HepG2 (cell line): ENCODE data around the gene FGFR3. TPM values are rescaled to one million over a fixed set of nuclear protein-coding genes. Genes with fewer than 3 reads are reported as not detected.

Experiments
- ATAC-seq: fragments of 200-7000 bp; cut with Tn5 transposase; 3 replicates; pipeline ENCODE4 v1.9.1; 2020; ENCODE audit warnings: mild to moderate bottlenecking, moderate library complexity
- BruUV-seq: library from RNA; stranded (reverse); fragments of 400-500 nt; replicated peaks from 2 replicates; lab custom pipeline; 2021; lab: Mats Ljungman, UMichigan
- CTCF ChIA-PET: fragments of 300-600 bp; formaldehyde crosslinking; extraction: SDS; loops from one replicate; lab custom pipeline; 2021; ENCODE audit warnings: low total read pairs, inconsistent platforms, low intra/inter-chr PET ratio; lab: Yijun Ruan, JAX
- POLR2A ChIA-PET: fragments of 350-600 bp; sonication (Branson Sonifier 250); formaldehyde crosslinking; loops from one replicate; lab custom pipeline; 2020; ENCODE audit warnings: antibody characterized with exemption, inconsistent platforms; lab: Yijun Ruan, JAX
- DNase-seq: peaks from one replicate; pipeline ENCODE4 v3.0.0-alpha.2; 2015; ENCODE audit warnings: low spot score
- FAIRE-seq: peaks from 3 replicates; lab custom pipeline; 2011; peaks lifted over from hg19 to GRCh38; lab: Jason Lieb, UNC
- H2AFZ ChIP-seq: one replicate; pipeline ENCODE4 v1.6.1; 2011; ENCODE audit warnings: low read length, inconsistent platforms
- H3K27ac ChIP-seq: fragments of 300-600 bp; 3 replicates; pipeline ENCODE4 v1.8.0; 2011; ENCODE audit warnings: mixed run types, mild to moderate bottlenecking, mixed read lengths, low read length, inconsistent platforms; ENCODE audit not compliant: insufficient read depth; ENCODE audit errors: extremely low read length
- H3K27me3 ChIP-seq, 2 experiments: fragments of 200-600 bp in 1 of 2; 2 replicates in 1 of 2; 3 replicates in 1 of 2; pipeline versions ENCODE4 v1.6.0 to v1.8.0; 2011; ENCODE audit warnings: low read length in 2 of 2, mild to moderate bottlenecking in 2 of 2, moderate library complexity in 2 of 2, inconsistent platforms in 1 of 2; ENCODE audit not compliant: insufficient read depth in 2 of 2, control insufficient read depth in 1 of 2
- H3K36me3 ChIP-seq, 2 experiments: fragments of 200-600 bp in 1 of 2; replicated peaks in 1 of 2; 2 replicates in 1 of 2; 3 replicates in 1 of 2; pipeline versions ENCODE4 v1.5.1 to v1.8.0; 2011; ENCODE audit warnings: low read length in 2 of 2, inconsistent platforms in 1 of 2; ENCODE audit not compliant: insufficient read depth in 2 of 2, control insufficient read depth in 1 of 2
- H3K4me1 ChIP-seq: 2 replicates; pipeline ENCODE4 v1.5.1; 2012; ENCODE audit warnings: low read length, inconsistent platforms; ENCODE audit not compliant: insufficient read depth
- H3K4me2 ChIP-seq: 2 replicates; pipeline ENCODE4 v1.6.0; 2011; ENCODE audit warnings: low read depth, low read length, inconsistent platforms
- H3K4me3 ChIP-seq, 3 experiments: fragments of 200-600 bp in 1 of 3; sonication (generic), shearing (Covaris generic) in 1 of 3; replicated peaks in 1 of 3; 2 replicates each; pipeline ENCODE4 v1.5.1; 2011 to 2016; ENCODE audit warnings: low read length in 3 of 3, inconsistent platforms in 2 of 3, low read depth in 2 of 3, mild to moderate bottlenecking in 2 of 3, control low read depth in 1 of 3, mixed read lengths in 1 of 3; ENCODE audit not compliant: insufficient read depth in 1 of 3
- H3K79me2 ChIP-seq: one replicate; pipeline ENCODE4 v1.6.1; 2011; ENCODE audit warnings: low read length, inconsistent platforms; ENCODE audit not compliant: insufficient read depth
- H3K9ac ChIP-seq: 2 replicates; pipeline ENCODE4 v1.6.0; 2011; ENCODE audit warnings: mild to moderate bottlenecking, low read depth, low read length, inconsistent platforms; ENCODE audit not compliant: insufficient read depth
- H3K9me3 ChIP-seq: 2 replicates; pipeline ENCODE4 v1.5.1; 2012; ENCODE audit warnings: mild to moderate bottlenecking, low read length
- H4K20me1 ChIP-seq: 2 replicates; pipeline ENCODE4 v1.6.0; 2011; ENCODE audit warnings: inconsistent platforms, mild to moderate bottlenecking, low read length, moderate library complexity; ENCODE audit not compliant: insufficient read depth
- CCDC6 ChIP-seq: sonication (generic); formaldehyde crosslinking; IDR thresholded peaks from 2 replicates; pipeline ENCODE4 v1.8.1; 2022; ENCODE audit warnings: mild to moderate bottlenecking, missing genetic modification reagents, moderate library complexity
- DNMT1 ChIP-seq: sonication (generic); formaldehyde crosslinking; IDR thresholded peaks from 2 replicates; pipeline ENCODE4 v1.5.1; 2020; ENCODE audit warnings: mild to moderate bottlenecking, missing genetic modification reagents
- HDAC1 ChIP-seq: sonication (generic); formaldehyde crosslinking; IDR thresholded peaks from 2 replicates; pipeline ENCODE4 v1.5.1; 2020; ENCODE audit warnings: mild to moderate bottlenecking, missing genetic modification reagents
- JUND ChIP-seq: sonication (generic); formaldehyde crosslinking; IDR thresholded peaks from 2 replicates; pipeline ENCODE4 v1.8.0; 2022; ENCODE audit warnings: mild to moderate bottlenecking, missing genetic modification reagents
- MED8 ChIP-seq: sonication (generic); formaldehyde crosslinking; IDR thresholded peaks from 2 replicates; pipeline ENCODE4 v1.8.1; 2023; ENCODE audit warnings: mild to moderate bottlenecking, missing genetic modification reagents; ENCODE audit not compliant: insufficient replicate concordance
- TBP ChIP-seq: sonication (generic); formaldehyde crosslinking; IDR thresholded peaks from 2 replicates; pipeline ENCODE4 v1.5.0; 2020; ENCODE audit warnings: missing genetic modification reagents
- ZNF547 ChIP-seq: sonication (generic); formaldehyde crosslinking; IDR thresholded peaks from 2 replicates; pipeline ENCODE4 v1.5.1; 2020; ENCODE audit warnings: mild to moderate bottlenecking, missing genetic modification reagents
- WGBS: methylation state at CpG from one replicate; pipeline ENCODE4 v1.1.6; 2017; ENCODE audit warnings: low lambda C conversion rate; 5-methylcytosine and 5-hydroxymethylcytosine counted together
- in situ Hi-C: cut with HindIII; loops from 2 replicates; pipeline ENCODE4 v1.10.0; 2017; ENCODE audit warnings: low pct_unique_long_range_greater_than_20kb; ENCODE audit not compliant: extremely low pct_ligation_motif_present
- intact Hi-C: fragments of 100-400 bp; cut with micrococcal nuclease; formaldehyde crosslinking; loops from one replicate; pipeline ENCODE4 v1.10.0; 2022; ENCODE audit not compliant: unreplicated experiment
- polyA plus RNA-seq, 8 experiments: library from polyadenylated mRNA; depleted of rRNA in 3 of 8; stranded (reverse) in 7 of 8; unstranded in 1 of 8; fragments of >200 nt; fragmentation: Illumina TruSeq in 4 of 8; extraction: Trizol in 4 of 8; gene quantifications; 2 replicates each; pipeline versions ENCODE4 v1.2.1 to v1.2.3, GENCODE V29; 2011 to 2016; ENCODE audit warnings: low read depth in 4 of 8, missing spikeins in 1 of 8, mixed read lengths in 1 of 8; ENCODE audit not compliant: insufficient read depth in 1 of 8
- total RNA-seq, 5 experiments: library from RNA; depleted of rRNA; stranded (reverse); fragments of >200 nt; fragmentation: Illumina TruSeq; extraction: Trizol; gene quantifications; 2 replicates each; pipeline ENCODE4 v1.2.3, GENCODE V29; 2016; ENCODE audit warnings: low read depth in 1 of 5
- TF ChIP-seq, protein P1 (sequence below): sonication (generic); formaldehyde crosslinking; IDR thresholded peaks from 2 replicates; pipeline ENCODE4 v1.5.0; 2020; ENCODE audit warnings: mild to moderate bottlenecking, missing genetic modification reagents, borderline replicate concordance

The FGFR3 gene
- total and polyA plus RNA-seq, 2 of the 13 experiments (the other 11 are each of a cell fraction or from before 2014, with no cell fraction given) = 103 to 109 TPM

DNA sequence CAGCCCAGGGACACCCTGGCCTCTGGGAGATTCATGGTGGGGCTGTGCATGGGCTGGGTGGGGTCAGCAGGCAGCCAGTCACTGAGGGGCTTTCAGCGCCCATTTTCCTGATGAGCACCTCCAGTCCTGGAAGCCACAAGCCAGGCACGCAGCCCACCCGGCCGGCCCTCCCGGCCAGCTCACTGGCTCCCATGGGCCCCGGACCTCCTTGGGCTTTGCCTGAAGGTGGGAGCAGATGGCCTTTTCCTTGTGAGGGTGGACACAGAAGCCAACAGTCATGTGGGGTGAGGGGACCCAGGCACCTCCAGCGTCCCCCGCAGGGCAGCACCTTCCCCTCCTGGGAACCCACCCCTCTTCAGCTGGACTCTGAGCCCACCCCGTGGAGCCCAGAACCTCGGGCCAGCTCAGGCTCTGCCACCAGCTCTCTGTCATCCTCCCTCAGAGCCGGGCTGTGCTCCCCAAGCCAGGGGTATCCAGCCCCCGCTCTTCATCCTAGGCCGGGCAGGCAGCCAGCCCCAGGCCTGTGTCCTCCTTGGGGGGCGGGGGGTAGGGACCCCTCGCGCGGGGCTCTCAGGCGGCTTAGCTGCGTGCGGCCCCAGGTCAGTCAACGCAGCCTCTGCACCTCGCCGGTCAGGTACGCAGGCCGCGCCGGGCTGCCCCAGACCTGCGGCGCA lies 798 bp upstream of the FGFR3 start (continued):
- TF ChIP-seq, protein P1, sequence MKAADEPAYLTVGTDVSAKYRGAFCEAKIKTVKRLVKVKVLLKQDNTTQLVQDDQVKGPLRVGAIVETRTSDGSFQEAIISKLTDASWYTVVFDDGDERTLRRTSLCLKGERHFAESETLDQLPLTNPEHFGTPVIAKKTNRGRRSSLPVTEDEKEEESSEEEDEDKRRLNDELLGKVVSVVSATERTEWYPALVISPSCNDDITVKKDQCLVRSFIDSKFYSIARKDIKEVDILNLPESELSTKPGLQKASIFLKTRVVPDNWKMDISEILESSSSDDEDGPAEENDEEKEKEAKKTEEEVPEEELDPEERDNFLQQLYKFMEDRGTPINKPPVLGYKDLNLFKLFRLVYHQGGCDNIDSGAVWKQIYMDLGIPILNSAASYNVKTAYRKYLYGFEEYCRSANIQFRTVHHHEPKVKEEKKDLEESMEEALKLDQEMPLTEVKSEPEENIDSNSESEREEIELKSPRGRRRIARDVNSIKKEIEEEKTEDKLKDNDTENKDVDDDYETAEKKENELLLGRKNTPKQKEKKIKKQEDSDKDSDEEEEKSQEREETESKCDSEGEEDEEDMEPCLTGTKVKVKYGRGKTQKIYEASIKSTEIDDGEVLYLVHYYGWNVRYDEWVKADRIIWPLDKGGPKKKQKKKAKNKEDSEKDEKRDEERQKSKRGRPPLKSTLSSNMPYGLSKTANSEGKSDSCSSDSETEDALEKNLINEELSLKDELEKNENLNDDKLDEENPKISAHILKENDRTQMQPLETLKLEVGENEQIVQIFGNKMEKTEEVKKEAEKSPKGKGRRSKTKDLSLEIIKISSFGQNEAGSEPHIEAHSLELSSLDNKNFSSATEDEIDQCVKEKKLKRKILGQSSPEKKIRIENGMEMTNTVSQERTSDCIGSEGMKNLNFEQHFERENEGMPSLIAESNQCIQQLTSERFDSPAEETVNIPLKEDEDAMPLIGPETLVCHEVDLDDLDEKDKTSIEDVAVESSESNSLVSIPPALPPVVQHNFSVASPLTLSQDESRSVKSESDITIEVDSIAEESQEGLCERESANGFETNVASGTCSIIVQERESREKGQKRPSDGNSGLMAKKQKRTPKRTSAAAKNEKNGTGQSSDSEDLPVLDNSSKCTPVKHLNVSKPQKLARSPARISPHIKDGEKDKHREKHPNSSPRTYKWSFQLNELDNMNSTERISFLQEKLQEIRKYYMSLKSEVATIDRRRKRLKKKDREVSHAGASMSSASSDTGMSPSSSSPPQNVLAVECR (CRISPR knock-in tag) = no peak
- TF ChIP-seq HDAC1 (CRISPR knock-in tag) = 0 out of 2 replicates have a peak, but pooled peaks have one; percentile 17
- no peak for TF ChIP-seq MED8 (CRISPR knock-in tag)
- TF ChIP-seq JUND (CRISPR knock-in tag) = no peak
- TF ChIP-seq DNMT1 (CRISPR knock-in tag) = no peak
- 0 out of 2 replicates have a peak, but pooled peaks have one; percentile 38 for TF ChIP-seq ZNF547 (CRISPR knock-in tag)

DNA sequence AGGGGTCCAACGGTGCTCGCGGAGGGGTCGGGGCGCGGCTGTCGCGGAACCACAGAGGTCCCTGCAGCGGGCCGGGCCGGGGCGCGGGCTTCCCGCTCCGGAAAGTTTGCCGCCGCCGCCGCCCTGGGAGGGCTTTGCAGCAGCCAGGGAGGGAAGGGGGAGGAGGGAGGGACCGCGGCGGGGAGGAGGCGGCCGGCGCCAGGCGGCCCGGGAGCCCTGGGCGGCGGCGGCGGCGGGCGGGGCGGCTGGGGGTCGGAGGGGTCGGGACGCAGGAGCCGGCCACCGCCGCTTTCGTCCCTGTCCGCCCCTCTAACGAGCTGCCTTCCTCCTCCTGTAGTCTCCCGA lies 375 bp downstream of the FGFR3 start:
- Histone ChIP-seq H3K27me3 (peaks cover 8 to 22% of the 10 kb centered on the region in 2 experiments; a peak in 4 of 5 replicates), H3K4me1 (peaks cover 71% of the 10 kb centered on the region), H3K9me3 (no peaks in the 10 kb centered on the region), H4K20me1 (peaks cover 3% of the 10 kb centered on the region; the same call in 1 of the 2 replicates), H3K4me2 (no peak overlapping the region), H3K79me2 (peaks cover 39% of the 10 kb centered on the region), H3K27ac (peak overlapping the region; percentile 69), H3K36me3 (peaks cover under 1 to 2% of the 10 kb centered on the region in 2 experiments; a peak in 2 of 5 replicates), H3K4me3 (peak overlapping the region; percentile 94 to 98 (median 95); a peak in 5 of 6 replicates), H3K9ac (peak overlapping the region; percentile 94), H2AFZ (no peak overlapping the region)
- in situ Hi-C loops = no loop called here
- FAIRE-seq = no peak
- ChIA-PET POLR2A (interaction anchor here (0.7 to 28.6 kb wide), 6 partner anchors 8 to 72 kb away, joined by 3 to 1258 read pairs (median 35); partner anchors contain the start of genes TACC3 and TMEM129), CTCF (interaction anchor here (3.3 kb wide), 1 partner anchor 16 kb away, joined by 11 read pairs; no protein-coding TSS in a partner anchor)
- no TSS peak for BruUV-seq
- WGBS = no CpG with 5 or more reads among the region's 44 CpGs
- TF ChIP-seq CCDC6 (0 out of 2 replicates have a peak, but pooled peaks have one; percentile 11), TBP (CRISPR knock-in tag) (no peak)
- intact Hi-C loops = no loop called here
- no peak for DNase-seq
- ATAC-seq = no peak
